GM13977 (cell line): ENCODE measurements around the gene SNX24.

ENCODE experiments used
- DNase-seq: peaks from one replicate; pipeline ENCODE4 v3.0.0; 2012; ENCODE audit warnings: low spot score
- in situ Hi-C: fragments of 300-500 bp; cut with MboI; formaldehyde crosslinking; loops from one replicate; pipeline ENCODE4 v1.12.0; 2022; ENCODE audit warnings: low sequenced_read_pairs, low pct_unique_long_range_greater_than_20kb, mixed read lengths, inconsistent platforms; ENCODE audit not compliant: unreplicated experiment
- TF ChIP-seq, protein P1 (sequence below): IDR thresholded peaks from 2 replicates; pipeline ENCODE4 v1.5.1; 2012; ENCODE audit warnings: mild to moderate bottlenecking, control low read depth; ENCODE audit not compliant: insufficient read depth; ENCODE audit errors: extremely low read depth, missing control alignments

The SNX24 gene

DNA sequence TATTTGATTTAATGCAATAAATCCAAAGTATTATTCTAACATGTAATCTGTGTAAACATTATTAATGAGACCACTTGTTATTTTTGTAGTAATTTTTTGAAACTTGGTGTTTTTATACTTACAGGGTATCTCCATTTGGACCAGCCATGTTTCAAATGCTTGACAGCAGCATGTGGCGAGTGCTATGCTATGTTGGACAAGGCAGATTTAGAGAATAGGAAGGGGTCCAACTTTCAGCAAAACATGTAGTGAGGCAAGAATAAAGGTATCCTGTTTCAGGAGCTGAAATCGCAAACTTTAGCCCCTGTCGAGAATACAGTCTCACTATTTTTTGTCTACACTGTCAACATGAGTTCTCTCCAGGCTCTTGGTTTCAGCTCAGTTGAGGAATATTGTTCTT, 33.7 kb downstream of the SNX24 start:
- in situ Hi-C loops: no loop called here
- TF ChIP-seq, protein P1, sequence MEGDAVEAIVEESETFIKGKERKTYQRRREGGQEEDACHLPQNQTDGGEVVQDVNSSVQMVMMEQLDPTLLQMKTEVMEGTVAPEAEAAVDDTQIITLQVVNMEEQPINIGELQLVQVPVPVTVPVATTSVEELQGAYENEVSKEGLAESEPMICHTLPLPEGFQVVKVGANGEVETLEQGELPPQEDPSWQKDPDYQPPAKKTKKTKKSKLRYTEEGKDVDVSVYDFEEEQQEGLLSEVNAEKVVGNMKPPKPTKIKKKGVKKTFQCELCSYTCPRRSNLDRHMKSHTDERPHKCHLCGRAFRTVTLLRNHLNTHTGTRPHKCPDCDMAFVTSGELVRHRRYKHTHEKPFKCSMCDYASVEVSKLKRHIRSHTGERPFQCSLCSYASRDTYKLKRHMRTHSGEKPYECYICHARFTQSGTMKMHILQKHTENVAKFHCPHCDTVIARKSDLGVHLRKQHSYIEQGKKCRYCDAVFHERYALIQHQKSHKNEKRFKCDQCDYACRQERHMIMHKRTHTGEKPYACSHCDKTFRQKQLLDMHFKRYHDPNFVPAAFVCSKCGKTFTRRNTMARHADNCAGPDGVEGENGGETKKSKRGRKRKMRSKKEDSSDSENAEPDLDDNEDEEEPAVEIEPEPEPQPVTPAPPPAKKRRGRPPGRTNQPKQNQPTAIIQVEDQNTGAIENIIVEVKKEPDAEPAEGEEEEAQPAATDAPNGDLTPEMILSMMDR: no peak
- DNase-seq: no peak

DNA sequence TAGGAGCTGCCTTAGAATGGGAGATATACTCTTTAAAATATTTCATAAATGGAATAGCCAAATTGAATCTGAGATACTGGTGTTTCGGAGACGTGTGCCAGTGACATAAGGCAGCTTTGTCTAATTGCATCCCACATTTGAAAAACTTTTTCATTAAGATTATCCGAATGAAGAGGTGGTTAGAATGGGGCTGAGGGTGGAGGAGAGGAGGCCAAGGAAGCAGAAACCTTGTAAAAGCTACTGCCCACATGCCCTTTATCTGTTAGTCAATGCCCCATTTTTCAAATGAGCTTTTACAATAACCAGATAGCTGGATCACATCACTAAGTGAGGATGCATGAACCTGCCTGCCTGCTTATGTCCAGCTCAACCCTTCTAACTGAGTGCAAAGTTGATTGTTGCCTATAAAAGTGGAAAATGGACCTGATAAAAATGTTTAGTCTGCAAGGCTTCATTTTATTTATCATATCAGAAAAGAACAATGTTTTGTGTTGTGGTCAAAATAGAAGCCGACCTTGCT, 34.8 kb downstream of the SNX24 start:
- DNase-seq: no peak
- TF ChIP-seq, protein P1: no peak
- in situ Hi-C loops: no loop called here

DNA sequence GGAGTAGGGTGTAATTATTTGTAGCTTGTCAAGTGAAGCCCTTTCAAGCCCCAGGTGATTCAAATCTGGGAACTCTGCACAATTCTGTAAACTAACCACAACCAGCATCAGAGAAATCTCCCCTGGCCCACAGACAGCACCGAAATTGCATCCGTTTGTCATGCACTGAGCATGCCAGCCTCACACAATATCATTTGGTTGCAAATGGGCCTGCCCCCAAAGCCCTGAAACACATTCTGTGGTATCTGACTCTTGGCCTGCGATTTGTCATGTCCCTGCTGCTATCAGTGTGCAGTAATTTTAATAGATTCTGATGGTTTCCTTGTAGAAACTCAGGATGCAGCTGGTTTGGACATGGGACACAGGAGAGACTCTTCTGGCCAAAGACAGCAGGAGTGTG, 35.3 kb downstream of the SNX24 start:
- in situ Hi-C loops: no loop called here
- TF ChIP-seq, protein P1: no peak
- no peak for DNase-seq

DNA sequence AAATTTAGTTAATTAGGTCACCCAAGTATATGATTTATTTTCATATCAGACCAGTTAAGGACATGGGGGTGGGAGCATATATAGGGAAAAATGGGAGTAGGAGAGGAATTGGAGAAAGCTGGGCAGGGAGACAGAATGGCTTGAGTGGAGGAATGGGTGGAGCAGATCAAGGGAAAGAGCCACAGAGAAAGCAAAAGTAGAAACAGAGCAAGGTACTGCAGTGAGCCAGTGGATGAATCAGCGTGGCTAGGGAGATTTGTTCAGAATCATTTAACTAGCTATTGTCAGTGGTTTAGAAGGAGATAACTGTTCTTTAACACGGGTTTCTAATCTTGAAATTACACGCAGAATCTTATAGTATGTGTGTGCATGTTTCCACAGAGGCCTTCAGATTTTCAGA, 37.4 kb downstream of the SNX24 start:
- TF ChIP-seq, protein P1: no peak
- in situ Hi-C loops: no loop called here
- DNase-seq: no peak

DNA sequence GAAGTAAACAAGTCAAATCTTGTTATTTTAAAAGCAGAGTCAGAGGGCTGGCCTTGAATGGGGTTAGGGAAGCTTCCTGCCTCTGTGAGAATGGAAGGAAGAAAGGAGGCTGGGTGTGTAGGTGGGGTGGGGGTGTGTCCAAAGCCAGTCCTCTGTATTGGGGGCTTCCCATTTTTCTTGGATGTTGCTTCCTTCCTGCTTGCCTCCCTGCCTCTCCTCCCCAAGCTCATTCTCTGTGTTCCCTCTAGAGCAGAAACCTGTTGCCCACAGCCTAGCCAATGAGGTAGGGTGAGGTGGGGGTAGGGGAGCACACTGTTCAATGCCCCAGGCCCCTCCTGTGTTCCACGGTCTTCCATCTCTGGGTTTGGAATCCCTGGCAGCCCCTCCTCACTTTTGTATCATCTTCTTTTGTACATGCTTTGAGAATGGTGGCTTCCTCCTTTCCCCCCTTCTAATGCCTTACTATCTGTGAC, 39.7 kb downstream of the SNX24 start:
- DNase-seq: no peak
- TF ChIP-seq, protein P1: no peak
- in situ Hi-C loops: no loop called here

DNA sequence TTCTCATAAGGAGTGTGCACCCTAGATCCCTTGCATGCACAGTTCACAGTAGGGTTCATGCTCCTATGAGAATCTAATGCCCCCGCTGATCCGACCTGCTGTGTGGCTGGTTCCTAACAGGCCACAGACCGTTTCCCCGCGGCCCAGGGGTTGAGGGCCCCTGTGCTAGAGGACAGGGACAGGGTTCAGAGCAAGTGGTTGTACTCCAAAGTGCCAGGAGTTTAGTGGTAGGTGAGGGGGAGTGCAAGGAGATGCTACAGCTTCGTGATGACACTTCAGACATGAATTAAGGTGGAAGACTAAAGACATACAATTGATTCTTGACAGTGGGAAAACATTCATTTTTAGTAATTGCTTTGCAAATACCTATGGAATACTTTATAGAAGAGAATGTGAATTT, 40.5 kb downstream of the SNX24 start:
- DNase-seq: no peak
- in situ Hi-C loops: no loop called here
- TF ChIP-seq, protein P1: no peak

DNA sequence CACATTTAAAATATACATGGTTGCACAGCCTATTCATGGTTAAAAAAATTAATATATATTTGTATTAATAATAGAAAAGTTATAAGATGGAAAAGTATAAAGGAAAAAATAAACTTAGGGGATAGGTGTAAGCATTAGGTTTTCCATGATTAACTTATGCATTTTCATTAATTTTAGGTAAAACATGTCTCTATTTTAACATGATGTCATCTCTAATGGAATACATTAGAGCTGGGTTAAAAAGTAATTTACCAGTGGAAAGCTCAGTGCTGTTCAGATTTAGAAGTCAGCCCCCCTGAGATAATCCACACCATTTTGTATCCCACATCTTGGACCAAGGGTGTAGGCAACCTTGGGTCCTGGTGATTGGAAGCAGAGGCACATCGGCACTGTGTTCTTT, 49.7 kb downstream of the SNX24 start:
- in situ Hi-C loops: no loop called here
- no peak for DNase-seq
- TF ChIP-seq, protein P1: no peak
